ENCODE results near the gene NEURL2. TPM values are rescaled to one million over a fixed set of nuclear protein-coding genes. Genes with fewer than 3 reads are reported as not detected.

NEURL2 gene
- total RNA-seq, 1 donor from 2014 or later: 0.24 TPM

DNA sequence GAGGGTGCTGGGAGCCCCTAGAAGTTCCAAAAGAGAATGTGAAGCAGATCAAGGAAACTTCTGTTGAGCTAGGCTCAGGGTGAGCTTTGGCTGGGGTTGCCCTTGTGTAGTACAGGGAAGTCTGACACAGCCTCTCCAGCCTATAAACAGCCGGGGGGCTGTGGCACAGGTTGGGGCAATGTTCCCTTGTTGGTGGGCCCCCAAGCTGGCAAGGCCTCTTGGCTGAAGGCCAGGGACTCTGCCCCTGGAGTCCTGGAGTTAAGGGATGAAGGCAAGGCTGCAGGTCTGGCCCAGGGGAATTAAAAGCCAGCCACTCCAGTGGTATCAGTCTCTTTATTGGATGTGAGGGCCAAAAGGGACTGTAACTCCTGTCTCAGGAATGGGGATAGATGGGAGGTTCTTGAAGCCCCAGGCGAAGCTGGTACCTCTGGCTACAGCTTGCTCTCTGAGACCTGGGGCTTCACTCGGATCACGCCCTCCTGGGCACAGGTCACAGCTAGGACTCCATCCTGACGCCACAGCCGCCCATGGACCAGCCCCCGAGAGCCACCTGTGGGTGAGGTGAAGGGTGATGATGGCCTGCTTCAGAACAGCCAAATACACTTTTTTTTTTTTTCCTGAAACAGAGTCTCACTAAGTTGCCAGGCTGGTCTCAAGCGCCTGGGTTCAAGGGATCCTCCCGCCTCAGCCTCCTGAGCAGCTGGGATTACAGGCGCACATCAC lies 49.4 kb downstream of the NEURL2 start:
- no peak overlapping the region for H2AFZ ChIP-seq (replicated peaks)
- no peaks in the 10 kb centered on the region for H3K4me1 ChIP-seq
- H3K27me3 ChIP-seq: no peaks in the 10 kb centered on the region
- no peaks in the 10 kb centered on the region for H3K9me3 Mint-ChIP-seq
- H3K36me3 Mint-ChIP-seq: peaks cover 7% of the 10 kb centered on the region
- peaks cover 3% of the 10 kb centered on the region for H4K20me1 ChIP-seq (ENCODE audit: low read depth)
- H3K79me2 ChIP-seq (ENCODE audit: low read depth): no peaks in the 10 kb centered on the region
- no peaks in the 10 kb centered on the region for H3K36me3 ChIP-seq
- no peak for DNase-seq (ENCODE audit: low spot score)
- H3K27me3 Mint-ChIP-seq (ENCODE audit: insufficient read depth, low read depth): no peaks in the 10 kb centered on the region
- H3K4me3 Mint-ChIP-seq: no peak overlapping the region
- H3F3A ChIP-seq (ENCODE audit: low read depth): no peaks in the 10 kb centered on the region
- H3K4me3 ChIP-seq: no peak overlapping the region
- H3K27ac Mint-ChIP-seq: no peak overlapping the region
- H3K27ac ChIP-seq: no peak overlapping the region
- peaks cover 2% of the 10 kb centered on the region for H3K4me1 Mint-ChIP-seq
- no peak overlapping the region for H3K4me2 ChIP-seq
- H3K9me3 ChIP-seq (ENCODE audit: low read depth): no peaks in the 10 kb centered on the region
- no peak overlapping the region for H3K9ac ChIP-seq
- TF ChIP-seq EZH2phosphoT487 (IDR thresholded peaks at IDR 0.05): no peak
- TF ChIP-seq CTCF (IDR thresholded peaks at IDR 0.05): no peak
- TF ChIP-seq EZH2 (IDR thresholded peaks at IDR 0.05): no peak

GRCh38 chr20:45840700-45841198 lies 50.3 kb downstream of the NEURL2 start:
- Mint-ChIP-seq H3K27ac (no peak overlapping the region), H3K4me1 (peaks cover 3% of the 10 kb centered on the region), H3K9me3 (no peaks in the 10 kb centered on the region), H3K36me3 (peaks cover 7% of the 10 kb centered on the region), H3K27me3 (ENCODE audit: insufficient read depth, low read depth) (no peaks in the 10 kb centered on the region), H3K4me3 (no peak overlapping the region)
- Histone ChIP-seq H3K36me3 (no peaks in the 10 kb centered on the region), H3K27ac (no peak overlapping the region), H3K4me3 (no peak overlapping the region), H3K79me2 (ENCODE audit: low read depth) (no peaks in the 10 kb centered on the region), H3F3A (ENCODE audit: low read depth) (no peaks in the 10 kb centered on the region), H3K9me3 (ENCODE audit: low read depth) (no peaks in the 10 kb centered on the region), H3K27me3 (no peaks in the 10 kb centered on the region), H3K4me1 (no peaks in the 10 kb centered on the region), H2AFZ (replicated peaks) (no peak overlapping the region), H3K4me2 (no peak overlapping the region), H3K9ac (no peak overlapping the region), H4K20me1 (ENCODE audit: low read depth) (peaks cover 3% of the 10 kb centered on the region)
- DNase-seq (ENCODE audit: low spot score): no peak
- TF ChIP-seq EZH2phosphoT487 (IDR thresholded peaks at IDR 0.05) (no peak), CTCF (IDR thresholded peaks at IDR 0.05) (no peak), EZH2 (IDR thresholded peaks at IDR 0.05) (no peak)

Other genes starting within 250 kb of the NEURL2 start
- gene WFDC11, start 221.0 kb downstream of the NEURL2 start, total RNA-seq (ENCODE audit: low replicate concordance): not detected in 2 replicates
- gene WFDC13, start 189.2 kb downstream of the NEURL2 start, total RNA-seq (ENCODE audit: low replicate concordance): not detected in 2 replicates
- gene WFDC10B, start 186.2 kb downstream of the NEURL2 start, total RNA-seq (ENCODE audit: low replicate concordance): not detected in 2 replicates
- gene SPINT4, start 168.9 kb downstream of the NEURL2 start, total RNA-seq (ENCODE audit: low replicate concordance): not detected in 2 replicates
- gene WFDC3, start 99.3 kb downstream of the NEURL2 start, total RNA-seq (ENCODE audit: low replicate concordance): not detected in 2 replicates
- gene DNTTIP1, start 99.3 kb downstream of the NEURL2 start, total RNA-seq (ENCODE audit: low replicate concordance): 23.8 and 26.3 TPM in 2 replicates
- 325 and 442 TPM in 2 replicates for gene UBE2C, start 78.6 kb downstream of the NEURL2 start, total RNA-seq (ENCODE audit: low replicate concordance)
- 0.81 TPM in 1 of 2 replicates, not detected in the other for gene TNNC2, start 63.9 kb downstream of the NEURL2 start, total RNA-seq (ENCODE audit: low replicate concordance)
- gene SNX21, start 57.4 kb downstream of the NEURL2 start, total RNA-seq (ENCODE audit: low replicate concordance): 12.2 and 18.9 TPM in 2 replicates
- gene ACOT8, start 33.8 kb downstream of the NEURL2 start, total RNA-seq (ENCODE audit: low replicate concordance): 13.4 and 26.1 TPM in 2 replicates
- gene ZSWIM3, start 33.6 kb downstream of the NEURL2 start, total RNA-seq (ENCODE audit: low replicate concordance): 3.7 and 5.4 TPM in 2 replicates
- 10.7 and 16.6 TPM in 2 replicates for gene ZSWIM1, start 10.0 kb downstream of the NEURL2 start, total RNA-seq (ENCODE audit: low replicate concordance)
- gene SPATA25, start 3.6 kb downstream of the NEURL2 start, total RNA-seq (ENCODE audit: low replicate concordance): 0.43 and 0.54 TPM in 2 replicates
- gene CTSA, start 127 bp upstream of the NEURL2 start, total RNA-seq (ENCODE audit: low replicate concordance): 15.1 and 30.9 TPM in 2 replicates
- 22.3 and 54.4 TPM in 2 replicates for gene PLTP, start 20.9 kb upstream of the NEURL2 start, total RNA-seq (ENCODE audit: low replicate concordance)
- gene PCIF1, start 43.5 kb upstream of the NEURL2 start, total RNA-seq (ENCODE audit: low replicate concordance): 9.5 and 24.5 TPM in 2 replicates
- 7.2 and 17.4 TPM in 2 replicates for gene ZNF335, start 81.0 kb upstream of the NEURL2 start, total RNA-seq (ENCODE audit: low replicate concordance)
- gene MMP9, start 117.7 kb upstream of the NEURL2 start, total RNA-seq (ENCODE audit: low replicate concordance): 0.15 TPM in 1 of 2 replicates, not detected in the other
- 0.37 and 0.77 TPM in 2 replicates for gene SLC12A5, start 138.0 kb upstream of the NEURL2 start, total RNA-seq (ENCODE audit: low replicate concordance)
- gene NCOA5, start 198.8 kb upstream of the NEURL2 start, total RNA-seq (ENCODE audit: low replicate concordance): 10.3 and 18.4 TPM in 2 replicates
- gene CD40, start 227.1 kb upstream of the NEURL2 start, total RNA-seq (ENCODE audit: low replicate concordance): 11.0 and 14.0 TPM in 2 replicates